Activated naive CD4-positive, alpha-beta T cell treated with anti-CD3 and anti-CD28 coated beads, Interleukin-2, amount 50 U/mL, for 16 hours (primary cell): ENCODE measurements around the gene HOXB5.

ENCODE experiments used
- DNase-seq: peaks from one replicate; pipeline ENCODE4 v3.0.0-alpha.2; 2020

The HOXB5 gene

GRCh38 chr17:48593126-48593829 is at the start of gene HOXB5:
TSS of gene HOXB5 (minus strand) at chr17:48593779. CDS start at chr17:48593682, 97 bp downstream.
- DNase-seq: no peak

- DNase-seq: no peak
Observed at GRCh38 chr17:48642843-48643696, 49.5 kb upstream of the HOXB5 start.

DNA sequence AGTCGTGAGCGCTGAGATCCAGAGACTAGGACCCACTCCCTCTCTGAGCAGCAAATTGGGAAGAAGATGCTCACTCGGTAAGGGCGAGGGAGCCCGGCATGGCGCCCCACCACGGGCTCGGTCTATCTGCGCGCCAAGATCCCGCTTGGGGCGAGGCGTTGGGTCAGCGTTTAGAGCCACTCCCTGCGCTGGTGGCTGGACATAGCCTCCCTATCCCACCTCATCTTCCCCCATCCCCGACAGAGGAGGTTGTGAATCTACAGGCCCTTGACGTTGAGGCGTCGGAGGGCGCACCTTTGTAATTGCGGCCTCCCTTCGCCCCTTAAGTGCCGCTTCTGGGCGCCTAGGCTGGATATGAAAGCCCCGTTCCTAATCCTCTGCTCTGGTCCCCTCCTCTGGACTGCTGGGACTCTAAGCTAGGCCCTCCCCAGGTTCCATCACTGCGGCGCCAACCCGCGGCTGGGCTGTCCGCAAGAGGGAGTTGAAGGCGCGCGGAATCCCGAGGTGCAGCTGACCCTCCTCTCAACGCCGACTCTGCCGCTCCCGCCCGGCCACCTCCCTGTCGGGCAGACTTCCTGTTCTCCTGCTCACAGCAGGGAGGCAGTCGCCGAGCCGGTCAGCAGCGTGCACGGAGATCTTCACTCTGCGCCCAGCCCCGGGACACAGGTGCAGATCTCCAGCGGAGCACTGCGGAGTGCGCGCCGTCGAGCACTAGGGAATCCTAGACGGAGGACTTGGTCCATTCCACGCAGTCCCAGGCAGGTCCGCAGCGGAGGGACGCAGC is 48.7 kb upstream of the HOXB5 start:
- DNase-seq: no peak

GRCh38 chr17:48641541-48642058 is 48.0 kb upstream of the HOXB5 start:
- no peak for DNase-seq

DNA sequence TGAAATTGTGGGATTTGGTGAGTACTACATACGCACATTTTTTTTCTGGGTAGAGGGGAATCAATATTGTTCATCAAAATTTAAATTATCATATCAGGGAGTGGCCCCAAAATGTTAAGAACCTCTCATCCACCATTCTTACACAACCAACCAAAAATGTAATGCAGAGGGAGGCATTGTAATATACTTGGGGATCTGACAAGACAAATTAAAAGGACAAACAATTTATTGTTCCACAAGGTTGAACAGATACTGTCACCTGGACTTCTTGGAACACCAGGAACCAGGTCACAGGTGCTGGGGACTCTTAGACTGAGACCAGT is 47.2 kb upstream of the HOXB5 start:
- no peak for DNase-seq

GRCh38 chr17:48639982-48640857 is 46.6 kb upstream of the HOXB5 start:
- no peak for DNase-seq

DNA sequence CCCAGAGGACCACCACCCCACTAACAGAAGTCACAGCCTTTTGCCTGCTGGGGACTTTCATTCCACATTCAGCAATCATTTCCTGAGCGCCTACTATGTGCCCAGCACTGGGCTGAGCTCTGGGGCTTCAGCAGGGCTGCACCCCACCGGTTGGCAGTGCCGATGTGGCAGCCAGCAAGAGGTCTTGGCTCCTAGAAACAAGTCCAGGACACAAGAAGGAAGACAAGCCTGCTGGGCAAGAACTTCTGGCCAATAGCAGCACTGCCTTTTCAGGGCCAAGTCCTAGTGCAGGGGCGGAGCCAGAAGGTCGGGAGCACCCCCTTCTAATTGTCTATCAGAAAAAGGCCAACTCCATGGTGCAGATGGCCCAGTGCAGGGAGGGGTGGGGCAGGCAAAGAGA is 45.6 kb upstream of the HOXB5 start:
- DNase-seq: no peak

- DNase-seq: no peak
Observed at GRCh38 chr17:48637323-48638260, 44.0 kb upstream of the HOXB5 start.

DNA sequence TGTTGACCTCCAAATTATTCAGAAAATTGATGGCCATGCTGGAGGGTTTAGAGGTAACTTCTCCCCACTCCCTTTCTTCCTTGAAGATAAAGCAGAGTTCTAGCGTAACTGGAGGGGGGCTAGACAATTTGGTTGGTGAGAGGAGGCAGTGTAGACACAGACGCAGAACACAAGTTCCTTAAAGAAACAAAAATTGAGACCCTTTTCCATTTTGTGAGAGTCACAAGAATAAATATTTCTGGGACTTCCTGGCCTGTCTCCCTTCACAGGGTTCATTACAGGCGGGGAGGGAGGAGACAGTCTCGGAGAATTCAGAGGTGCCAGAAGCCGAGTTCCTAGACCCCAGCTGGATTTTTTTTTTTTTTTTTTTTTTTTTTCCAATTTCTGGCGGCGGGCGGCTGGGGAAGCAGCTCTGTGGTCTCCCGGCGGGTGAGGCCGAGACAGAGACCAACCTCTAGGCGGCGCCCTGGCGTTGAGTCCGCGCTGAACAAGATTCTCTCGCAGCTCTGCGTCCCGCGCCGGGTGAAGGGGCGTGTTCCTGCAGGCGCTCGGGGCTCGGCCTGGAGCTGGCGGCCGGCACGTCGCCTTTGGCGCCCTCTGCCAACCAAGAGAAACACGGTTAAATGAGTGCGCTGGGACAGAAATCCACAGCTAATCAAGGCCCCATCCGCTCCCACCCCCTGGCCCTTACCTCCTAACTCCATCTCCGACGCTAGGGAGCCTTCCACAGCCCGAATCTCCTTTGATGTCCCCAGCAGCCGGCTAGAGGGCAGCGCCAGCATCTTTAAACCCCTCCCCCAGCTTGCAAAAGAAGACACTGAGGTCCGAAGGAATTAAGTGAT is 42.8 kb upstream of the HOXB5 start:
- DNase-seq: peak; percentile 73

DNA sequence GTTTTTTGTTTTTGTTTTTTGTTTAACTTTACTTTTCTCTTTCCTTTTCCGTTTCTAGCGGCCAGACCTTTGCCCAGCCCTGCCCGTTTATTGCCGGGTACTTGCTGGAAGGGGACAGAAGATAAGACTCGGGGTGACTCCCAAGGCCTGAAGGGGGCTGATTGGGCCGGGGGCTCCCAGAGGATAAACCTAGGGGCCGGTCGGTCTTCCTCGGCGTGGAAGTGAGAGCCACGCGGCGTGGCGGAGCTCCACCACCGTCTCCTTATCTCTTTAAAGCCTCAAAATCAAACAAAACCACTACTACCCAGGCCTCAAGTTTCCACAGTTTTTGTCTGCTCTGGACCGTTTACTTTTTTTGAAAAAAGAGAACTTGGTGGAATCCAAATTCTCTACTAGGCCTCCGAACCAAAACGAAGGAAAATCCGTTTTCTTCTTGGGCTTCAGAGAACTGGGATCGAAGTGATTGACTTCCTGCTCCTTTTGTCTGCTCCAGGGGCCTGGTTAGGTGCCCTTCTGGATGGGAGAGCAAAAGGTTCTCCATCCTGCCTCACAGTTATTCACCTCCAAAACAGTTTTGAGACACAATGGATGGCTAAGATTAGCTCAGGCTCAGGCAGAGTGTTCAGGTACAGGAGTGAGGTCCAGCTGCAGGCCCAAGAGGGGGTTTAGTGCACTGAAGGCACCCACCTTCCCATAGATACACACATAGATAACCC is 41.1 kb upstream of the HOXB5 start:
- no peak for DNase-seq

DNA sequence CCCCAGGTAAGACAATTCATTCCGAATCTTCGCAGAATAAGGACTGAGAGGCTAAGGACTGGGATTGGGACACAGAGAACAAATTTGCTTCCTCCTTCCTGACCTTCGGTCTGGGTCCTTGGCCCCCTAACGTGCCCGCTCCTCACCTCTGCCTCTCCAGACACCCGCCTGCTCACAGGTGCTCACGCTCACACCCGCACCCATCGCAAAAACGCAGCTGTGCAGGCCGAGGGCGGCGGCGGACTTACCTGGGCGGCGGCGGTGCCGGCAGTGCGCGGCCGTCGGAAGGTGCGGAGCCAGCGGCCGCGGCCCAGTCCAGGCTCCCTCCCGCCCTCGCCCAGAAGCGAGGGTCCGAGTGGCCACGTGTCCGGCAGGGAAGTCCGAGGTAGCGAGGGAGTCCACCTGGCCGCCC is 39.7 kb upstream of the HOXB5 start:
- DNase-seq: no peak

GRCh38 chr17:48632579-48633265 is 39.1 kb upstream of the HOXB5 start:
- no peak for DNase-seq

DNA sequence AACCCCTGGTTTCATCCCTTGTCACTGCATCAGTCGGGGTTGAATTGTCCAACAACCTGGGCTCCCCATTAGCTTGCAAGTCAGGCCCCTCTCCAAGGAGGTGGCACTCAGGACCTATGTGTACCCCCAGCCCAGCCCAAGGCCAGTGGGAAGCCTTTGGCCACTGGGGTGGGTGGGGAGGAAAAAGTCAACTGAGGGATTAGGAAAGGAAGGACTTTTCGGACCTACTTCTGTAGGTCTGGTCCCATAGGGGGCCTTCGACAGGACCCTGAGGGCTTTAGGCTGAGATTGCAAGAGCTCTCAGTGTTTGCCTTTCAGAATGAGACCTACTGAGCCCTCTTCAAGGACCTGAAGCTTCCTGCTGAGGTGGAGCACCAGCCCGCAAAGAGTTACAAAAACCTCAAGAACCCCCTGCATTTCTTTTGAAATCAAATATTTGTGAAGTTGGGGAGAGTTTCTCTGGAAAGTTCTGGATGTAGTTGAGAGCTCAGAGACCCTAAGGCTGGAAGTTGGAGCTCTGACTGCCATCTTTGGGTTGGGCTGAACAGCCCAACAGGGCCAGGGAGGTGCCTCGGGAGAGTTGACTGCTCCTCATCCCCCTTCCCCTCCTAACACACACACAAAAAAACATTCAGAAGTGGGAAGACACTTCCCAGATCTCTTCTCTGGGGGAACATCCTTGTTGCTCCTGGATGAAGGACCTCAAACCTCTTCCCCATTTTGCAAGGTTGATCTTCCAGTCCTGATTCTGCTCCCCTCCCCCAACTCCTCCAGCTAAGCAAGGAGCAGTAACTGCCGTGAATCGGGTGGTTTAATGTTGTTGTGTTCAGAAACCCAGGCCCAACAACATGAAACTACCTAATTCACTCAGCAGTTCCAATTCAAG is 38.4 kb upstream of the HOXB5 start:
- DNase-seq: no peak

DNA sequence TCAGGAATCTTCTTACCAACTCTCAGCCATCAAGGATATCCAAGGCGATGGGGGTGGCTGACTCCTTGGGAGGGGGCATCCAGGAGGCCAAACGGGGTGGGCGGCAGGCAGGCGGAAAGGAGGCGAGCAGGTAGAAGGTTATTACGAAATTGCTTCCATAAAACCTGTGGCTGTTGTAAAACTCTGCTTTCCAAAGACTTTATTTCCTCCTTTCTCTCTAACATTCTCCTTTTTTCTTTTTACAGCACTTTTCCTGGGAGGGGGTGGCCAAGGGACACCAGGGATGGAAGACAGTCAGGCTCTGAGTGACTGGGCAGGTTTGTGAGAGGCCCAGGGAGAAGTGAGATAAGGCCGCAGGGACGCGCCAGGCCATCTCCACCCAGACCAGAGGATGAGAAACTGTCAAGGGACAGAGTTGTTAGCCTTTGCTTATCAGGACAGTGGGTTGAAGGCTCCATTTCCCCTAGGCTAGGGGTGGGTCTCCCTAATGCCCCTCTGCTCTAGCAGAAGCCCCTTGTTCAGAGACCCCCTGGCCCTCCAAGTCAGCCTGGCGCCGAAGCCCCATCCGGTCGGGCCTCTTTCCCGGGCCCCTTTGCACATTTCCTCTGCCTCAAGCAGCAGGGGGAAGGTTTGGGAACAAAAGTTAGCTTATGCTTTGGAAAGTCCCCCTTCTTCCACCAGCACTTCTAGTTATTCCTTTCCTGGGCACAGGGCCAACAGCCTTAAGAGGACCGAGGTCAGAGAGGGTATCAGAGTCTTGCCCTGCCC is 37.5 kb upstream of the HOXB5 start:
- no peak for DNase-seq

DNA sequence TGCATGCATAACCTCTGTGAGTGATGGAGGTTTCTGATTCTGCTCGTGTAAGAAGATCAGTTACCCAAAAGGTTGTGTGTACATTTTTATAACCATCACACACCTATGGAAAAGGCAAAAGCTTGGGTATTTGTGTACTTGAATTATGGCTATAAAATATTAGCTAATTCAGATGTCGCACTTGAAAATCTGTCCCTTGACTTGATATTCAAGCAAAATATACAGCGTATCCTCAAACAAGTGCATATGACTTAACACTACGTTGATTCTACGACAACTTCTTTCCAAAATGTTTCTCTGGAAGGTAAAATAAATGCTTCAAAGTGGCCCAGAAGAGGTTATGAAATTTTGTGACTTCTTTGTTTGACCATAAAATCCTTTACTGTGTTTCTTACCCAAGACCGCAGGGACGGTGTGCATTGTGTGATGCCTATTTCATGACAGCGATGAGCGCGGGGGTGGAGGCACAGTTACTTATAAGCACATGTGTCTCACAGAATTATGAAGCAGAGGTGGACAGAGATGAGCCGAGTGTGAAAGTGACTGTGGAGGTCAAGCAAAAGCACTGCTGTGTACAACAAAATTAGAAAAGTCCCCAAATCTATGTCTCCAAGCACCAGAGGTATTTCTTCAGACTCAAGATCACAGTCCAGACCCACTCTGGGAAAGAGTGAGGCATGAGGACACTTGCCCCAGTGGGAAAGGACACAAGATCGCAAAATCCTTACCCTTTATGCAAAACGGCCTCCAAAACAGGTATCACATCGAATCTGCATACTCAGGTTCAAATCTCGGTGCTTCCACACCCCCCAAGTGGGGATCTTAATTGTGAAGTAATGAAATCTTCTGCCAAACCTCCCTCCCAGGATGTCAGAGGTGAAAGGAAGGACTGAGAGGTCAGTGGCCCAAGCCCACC is 36.7 kb upstream of the HOXB5 start:
- no peak for DNase-seq

DNA sequence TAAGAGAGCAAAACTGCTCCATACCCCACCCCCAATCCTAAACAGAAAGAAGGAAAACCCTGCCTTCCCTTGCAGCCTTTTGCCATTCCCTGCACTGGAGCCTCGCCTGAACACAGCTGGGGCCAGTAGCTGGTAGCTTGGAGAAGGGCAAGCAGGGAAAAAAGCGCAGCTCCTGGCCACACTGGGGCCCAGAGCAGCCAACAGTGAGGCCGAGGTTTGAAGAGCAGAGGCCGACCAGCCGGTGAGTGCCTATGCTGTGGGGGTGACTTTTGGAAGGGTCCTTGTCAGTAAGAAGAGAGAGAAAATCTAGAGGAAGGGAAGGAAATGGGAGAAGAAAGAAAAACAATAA is 35.8 kb upstream of the HOXB5 start:
- DNase-seq: no peak
